Central memory CD8-positive, alpha-beta T cell (primary cell): ENCODE data around the gene STEAP3.
"Not testable (repeated sequence)": the region's sequence is repeated elsewhere in the genome, so short reads cannot be mapped to it uniquely, and the experiment has no call there.

ENCODE experiments used
- ATAC-seq: fragments of 150-1000 bp; cut with Tn5 transposase; replicated peaks from 2 replicates; pipeline ENCODE4 v1.10.0; 2022; ENCODE audit warnings: mild to moderate bottlenecking, moderate FRiP score, moderate number of reproducible peaks; ENCODE audit not compliant: poor library complexity, severe bottlenecking; ENCODE audit errors: extremely low read depth
- DNase-seq, 2 donors: peaks; one replicate each; pipeline ENCODE4 v3.0.0; 2021; ENCODE audit warnings: low spot score in 2 of 2
- H3K27ac Mint-ChIP-seq: one replicate; pipeline ENCODE4 v1.8.0; 2022; ENCODE audit warnings: low read depth, mild to moderate bottlenecking, moderate library complexity, mixed read lengths
- H3K27me3 Mint-ChIP-seq: one replicate; pipeline ENCODE4 v1.8.0; 2022; ENCODE audit warnings: mixed read lengths
- H3K36me3 Mint-ChIP-seq: one replicate; pipeline ENCODE4 v1.8.0; 2022; ENCODE audit warnings: mild to moderate bottlenecking, moderate library complexity, mixed read lengths; ENCODE audit not compliant: insufficient read depth
- H3K4me1 Mint-ChIP-seq: one replicate; pipeline ENCODE4 v1.8.0; 2022; ENCODE audit warnings: mixed read lengths
- H3K4me3 Mint-ChIP-seq: one replicate; pipeline ENCODE4 v1.8.0; 2022; ENCODE audit warnings: mild to moderate bottlenecking, moderate library complexity, mixed read lengths
- H3K9me3 Mint-ChIP-seq: one replicate; pipeline ENCODE4 v1.8.0; 2022; ENCODE audit warnings: mixed read lengths

Gene STEAP3

GRCh38 chr2:119267604-119268003 lies 44.0 kb downstream of the STEAP3 start:
- H3K4me1 Mint-ChIP-seq, result no peaks in the 10 kb centered on the region
- no peaks in the 10 kb centered on the region for H3K36me3 Mint-ChIP-seq
- no peaks in the 10 kb centered on the region for H3K27me3 Mint-ChIP-seq
- no peak for DNase-seq
- no peak overlapping the region for H3K4me3 Mint-ChIP-seq
- ATAC-seq, result no peak
- no peak overlapping the region for H3K27ac Mint-ChIP-seq
- H3K9me3 Mint-ChIP-seq, result no peaks in the 10 kb centered on the region

GRCh38 chr2:119276864-119277263 lies 53.2 kb downstream of the STEAP3 start:
- H3K9me3 Mint-ChIP-seq, result no peaks in the 10 kb centered on the region

GRCh38 chr2:119278385-119278784 lies 54.8 kb downstream of the STEAP3 start:
- DNase-seq, H3K4me1 Mint-ChIP-seq, ATAC-seq, H3K9me3 Mint-ChIP-seq, H3K27me3 Mint-ChIP-seq, H3K27ac Mint-ChIP-seq, H3K36me3 Mint-ChIP-seq, H3K4me3 Mint-ChIP-seq: not testable (repeated sequence)

More at GRCh38 chr2:119276864-119277263, 53.2 kb downstream of the STEAP3 start:
- Mint-ChIP-seq H3K27me3 (no peaks in the 10 kb centered on the region), H3K4me1 (no peaks in the 10 kb centered on the region), H3K36me3 (no peaks in the 10 kb centered on the region), H3K27ac (no peak overlapping the region), H3K4me3 (no peak overlapping the region)
- DNase-seq (no peak), ATAC-seq (no peak)

- no peak for DNase-seq
- no peaks in the 10 kb centered on the region for H3K9me3 Mint-ChIP-seq
- H3K27me3 Mint-ChIP-seq, result no peaks in the 10 kb centered on the region
- H3K27ac Mint-ChIP-seq, result no peak overlapping the region
- H3K4me1 Mint-ChIP-seq, result no peaks in the 10 kb centered on the region
- no peaks in the 10 kb centered on the region for H3K36me3 Mint-ChIP-seq
- no peak for ATAC-seq
- H3K4me3 Mint-ChIP-seq, result no peak overlapping the region
Observed at GRCh38 chr2:119278946-119279345, 55.3 kb downstream of the STEAP3 start.

GRCh38 chr2:119279666-119280065 lies 56.0 kb downstream of the STEAP3 start:
- H3K36me3 Mint-ChIP-seq, result no peaks in the 10 kb centered on the region
- no peak overlapping the region for H3K27ac Mint-ChIP-seq
- no peaks in the 10 kb centered on the region for H3K9me3 Mint-ChIP-seq

GRCh38 chr2:119280680-119281079 lies 57.0 kb downstream of the STEAP3 start:
- DNase-seq (no peak), ATAC-seq (no peak)
- Mint-ChIP-seq H3K4me3 (no peak overlapping the region), H3K27ac (no peak overlapping the region), H3K4me1 (no peaks in the 10 kb centered on the region), H3K9me3 (no peaks in the 10 kb centered on the region), H3K36me3 (no peaks in the 10 kb centered on the region), H3K27me3 (no peaks in the 10 kb centered on the region)

More at GRCh38 chr2:119279666-119280065, 56.0 kb downstream of the STEAP3 start:
- Mint-ChIP-seq H3K4me1 (no peaks in the 10 kb centered on the region), H3K27me3 (no peaks in the 10 kb centered on the region), H3K4me3 (no peak overlapping the region)
- ATAC-seq (no peak), DNase-seq (no peak)

GRCh38 chr2:119282146-119282995 lies 58.7 kb downstream of the STEAP3 start:
- H3K4me3 Mint-ChIP-seq, result no peak overlapping the region
- no peaks in the 10 kb centered on the region for H3K9me3 Mint-ChIP-seq
- no peak for ATAC-seq
- no peaks in the 10 kb centered on the region for H3K36me3 Mint-ChIP-seq
- DNase-seq, result no peak
- H3K27ac Mint-ChIP-seq, result no peak overlapping the region
- H3K4me1 Mint-ChIP-seq, result no peaks in the 10 kb centered on the region
- H3K27me3 Mint-ChIP-seq, result no peaks in the 10 kb centered on the region

- ATAC-seq (no peak), DNase-seq (no peak)
- H3K4me1 Mint-ChIP-seq, result no peaks in the 10 kb centered on the region
- H3K36me3 Mint-ChIP-seq, result no peaks in the 10 kb centered on the region
- no peak overlapping the region for H3K4me3 Mint-ChIP-seq
- H3K9me3 Mint-ChIP-seq, result no peaks in the 10 kb centered on the region
- H3K27me3 Mint-ChIP-seq, result no peaks in the 10 kb centered on the region
- no peak overlapping the region for H3K27ac Mint-ChIP-seq
Observed at GRCh38 chr2:119282996-119283511, 59.4 kb downstream of the STEAP3 start.

GRCh38 chr2:119283873-119284331 lies 60.3 kb downstream of the STEAP3 start:
- no peaks in the 10 kb centered on the region for H3K36me3 Mint-ChIP-seq
- H3K9me3 Mint-ChIP-seq, result no peaks in the 10 kb centered on the region
- no peak overlapping the region for H3K4me3 Mint-ChIP-seq
- DNase-seq (no peak), ATAC-seq (no peak)
- no peaks in the 10 kb centered on the region for H3K27me3 Mint-ChIP-seq
- H3K4me1 Mint-ChIP-seq, result no peaks in the 10 kb centered on the region
- no peak overlapping the region for H3K27ac Mint-ChIP-seq

GRCh38 chr2:119286661-119287060 lies 63.0 kb downstream of the STEAP3 start:
- Mint-ChIP-seq H3K36me3 (no peaks in the 10 kb centered on the region), H3K27me3 (no peaks in the 10 kb centered on the region), H3K27ac (no peak overlapping the region), H3K4me1 (no peaks in the 10 kb centered on the region), H3K4me3 (no peak overlapping the region), H3K9me3 (no peaks in the 10 kb centered on the region)
- DNase-seq (no peak), ATAC-seq (no peak)

- no peak overlapping the region for H3K4me3 Mint-ChIP-seq
- no peak overlapping the region for H3K27ac Mint-ChIP-seq
- ATAC-seq (no peak), DNase-seq (no peak)
- H3K27me3 Mint-ChIP-seq, result no peaks in the 10 kb centered on the region
- no peaks in the 10 kb centered on the region for H3K4me1 Mint-ChIP-seq
- no peaks in the 10 kb centered on the region for H3K9me3 Mint-ChIP-seq
- no peaks in the 10 kb centered on the region for H3K36me3 Mint-ChIP-seq
Observed at GRCh38 chr2:119288576-119288975, 64.9 kb downstream of the STEAP3 start.

GRCh38 chr2:119289093-119289492 lies 65.5 kb downstream of the STEAP3 start:
- Mint-ChIP-seq H3K4me1 (no peaks in the 10 kb centered on the region), H3K4me3 (no peak overlapping the region), H3K36me3 (no peaks in the 10 kb centered on the region), H3K27me3 (no peaks in the 10 kb centered on the region), H3K9me3 (no peaks in the 10 kb centered on the region), H3K27ac (no peak overlapping the region)
- ATAC-seq (no peak), DNase-seq (no peak)

GRCh38 chr2:119289642-119290041 lies 66.0 kb downstream of the STEAP3 start:
- Mint-ChIP-seq H3K4me1 (no peaks in the 10 kb centered on the region), H3K4me3 (no peak overlapping the region), H3K27me3 (no peaks in the 10 kb centered on the region), H3K9me3 (no peaks in the 10 kb centered on the region), H3K27ac (no peak overlapping the region), H3K36me3 (no peaks in the 10 kb centered on the region)
- ATAC-seq (no peak), DNase-seq (no peak)
